NOMO-1 treated with dmso at 0.1 percent for 144 hours (cell line): Measurements from ENCODE around the gene CRYBA2.

Experiments
- DNase-seq: peaks from one replicate; lab custom pipeline; 2025; ENCODE audit not compliant: unreplicated experiment; lab: John Stamatoyannopoulos, UW

Gene CRYBA2

GRCh38 chr2:218983263-218983933 lies 9.8 kb downstream of the CRYBA2 start:
- DNase-seq = no peak

GRCh38 chr2:218982586-218983262 lies 10.5 kb downstream of the CRYBA2 start:
- DNase-seq = no peak

DNA sequence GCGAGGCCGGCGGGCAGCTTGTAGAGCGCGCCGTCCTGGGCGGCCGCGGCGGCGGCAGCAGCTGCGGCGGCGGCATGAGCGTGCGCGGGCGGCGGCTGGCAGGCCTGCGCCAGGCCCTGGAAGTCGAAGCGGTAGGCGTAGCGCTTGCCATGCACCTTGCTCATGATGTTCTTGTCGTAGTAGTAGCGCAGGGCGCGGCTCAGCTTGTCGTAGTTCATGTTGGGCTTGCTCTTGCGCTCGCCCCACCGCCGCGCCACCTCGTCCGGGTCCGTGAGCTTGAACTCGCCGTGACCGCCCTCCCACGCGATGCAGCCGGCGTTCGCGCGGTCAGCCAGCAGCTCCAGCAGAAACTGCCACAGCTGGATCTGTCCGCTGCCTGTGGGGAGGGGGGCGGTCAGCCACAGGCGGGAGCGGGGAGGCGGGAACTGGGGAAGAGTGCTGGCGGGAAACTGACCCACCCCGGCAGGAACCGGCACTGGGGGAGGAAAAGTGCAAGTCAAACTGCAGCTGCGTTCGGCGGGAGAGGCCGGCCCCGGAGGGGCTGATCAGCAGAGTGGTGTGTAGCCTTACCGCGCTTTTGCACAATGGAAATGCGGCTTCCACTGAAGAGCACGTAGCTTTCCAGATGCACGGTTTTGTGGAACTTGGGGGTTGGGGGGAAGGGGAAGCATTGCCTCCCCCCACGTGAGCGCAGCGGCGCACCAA lies 11.2 kb downstream of the CRYBA2 start:
- DNase-seq = peak; percentile 18

DNA sequence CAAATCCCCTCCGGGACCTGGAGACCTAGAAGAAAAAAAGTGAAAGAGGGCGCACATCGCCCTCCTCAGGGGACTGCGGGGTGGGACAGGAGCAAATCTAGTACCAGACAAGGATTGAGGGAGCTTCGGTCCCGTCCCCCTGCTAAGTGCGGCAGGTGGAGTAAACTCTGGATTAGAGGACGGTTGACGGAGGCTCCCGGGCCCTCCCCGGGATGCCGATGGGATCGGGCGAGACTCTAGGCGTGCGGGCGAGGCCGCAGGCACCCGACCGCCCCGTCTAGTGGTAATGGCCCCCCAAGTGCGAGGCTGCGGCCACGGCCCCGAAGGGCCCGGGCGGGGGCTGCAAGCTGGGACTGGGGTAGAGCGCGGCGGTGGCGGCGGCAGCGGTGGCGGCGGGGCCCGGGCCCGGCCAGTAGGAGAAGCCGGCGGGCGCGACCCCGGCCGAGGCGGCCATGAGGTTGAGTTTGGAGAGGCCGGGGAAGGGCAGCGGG lies 11.8 kb downstream of the CRYBA2 start:
- DNase-seq = no peak

DNA sequence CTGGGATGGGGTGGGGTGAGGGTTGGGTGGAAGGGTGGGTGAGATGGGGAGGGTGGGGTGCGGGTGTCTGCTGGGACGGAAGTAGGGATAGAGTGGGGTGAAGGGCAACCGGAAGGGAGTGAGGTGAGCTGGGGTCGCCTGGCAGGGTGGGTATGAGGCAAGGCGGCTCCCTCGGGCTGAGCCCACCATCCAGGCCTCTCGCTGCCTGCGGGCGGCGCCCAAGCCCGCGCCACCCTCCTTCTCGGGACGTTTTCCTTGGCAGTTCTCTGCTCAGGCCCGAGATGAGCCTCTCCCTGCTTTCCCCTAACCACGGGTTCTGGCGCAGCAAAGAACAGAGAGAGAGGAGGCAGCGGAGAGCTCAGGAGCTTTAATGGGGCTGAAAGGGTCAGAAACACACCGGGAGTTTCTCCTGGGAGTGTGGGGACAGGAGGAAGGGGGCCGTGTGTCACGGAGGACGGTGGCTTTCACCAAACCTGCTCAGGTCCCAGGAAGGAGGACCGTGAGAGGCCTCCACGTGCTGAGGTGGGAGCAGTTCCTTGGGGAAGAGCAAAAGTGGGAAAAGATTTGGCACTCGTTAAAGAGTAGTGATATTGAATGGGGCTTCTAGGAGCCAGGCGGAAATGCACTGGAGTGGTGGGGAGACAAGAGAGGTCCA lies 12.4 kb downstream of the CRYBA2 start:
- no peak for DNase-seq

DNA sequence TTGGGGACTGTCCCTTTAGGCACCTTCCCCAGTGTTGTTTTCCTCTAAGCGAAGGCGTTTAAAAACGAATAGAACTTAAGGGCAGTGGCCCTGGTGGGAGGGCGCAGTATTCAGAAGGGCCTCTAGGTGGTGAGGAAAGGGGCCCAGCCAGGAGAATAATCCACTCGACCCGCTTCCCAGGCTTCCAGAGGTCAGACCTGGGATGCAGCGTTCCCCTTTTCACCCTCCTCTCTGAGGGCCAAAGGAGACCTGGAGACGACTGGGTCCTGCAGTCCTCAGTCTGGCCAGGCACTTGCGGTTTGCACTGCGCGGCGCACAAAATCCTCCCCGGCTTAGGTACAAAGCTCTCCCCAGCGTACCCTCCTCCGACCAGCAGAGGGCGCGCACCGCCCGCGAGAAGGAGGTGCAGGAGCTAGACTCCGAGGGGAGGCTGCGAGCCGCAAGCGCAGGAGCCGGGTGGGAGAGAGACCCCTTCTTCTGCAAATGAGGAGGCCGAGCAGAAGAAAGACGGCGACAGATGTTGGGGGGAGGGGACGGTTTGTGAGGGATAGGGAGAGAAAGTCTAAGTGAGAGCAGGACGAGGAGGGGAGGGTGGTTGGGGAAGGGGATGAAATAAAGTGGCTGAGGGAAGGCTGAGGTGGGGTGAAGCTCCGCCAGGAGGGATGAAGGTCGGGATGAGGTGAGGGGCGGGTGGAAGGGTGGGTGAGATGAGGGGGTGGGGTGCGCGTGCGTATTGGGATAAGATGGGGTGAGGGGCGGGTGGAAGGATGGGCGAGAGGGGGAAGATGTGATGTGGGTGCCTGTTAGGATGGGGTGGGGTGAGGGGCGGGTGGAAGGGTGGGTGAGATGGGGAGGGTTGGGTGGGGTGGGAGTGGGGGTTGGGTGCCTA lies 13.1 kb downstream of the CRYBA2 start:
- DNase-seq = peak; percentile 66

- DNase-seq = no peak
Observed at GRCh38 chr2:218975060-218975777, 18.0 kb downstream of the CRYBA2 start.

GRCh38 chr2:218970894-218971293 lies 22.3 kb downstream of the CRYBA2 start:
- no peak for DNase-seq

DNA sequence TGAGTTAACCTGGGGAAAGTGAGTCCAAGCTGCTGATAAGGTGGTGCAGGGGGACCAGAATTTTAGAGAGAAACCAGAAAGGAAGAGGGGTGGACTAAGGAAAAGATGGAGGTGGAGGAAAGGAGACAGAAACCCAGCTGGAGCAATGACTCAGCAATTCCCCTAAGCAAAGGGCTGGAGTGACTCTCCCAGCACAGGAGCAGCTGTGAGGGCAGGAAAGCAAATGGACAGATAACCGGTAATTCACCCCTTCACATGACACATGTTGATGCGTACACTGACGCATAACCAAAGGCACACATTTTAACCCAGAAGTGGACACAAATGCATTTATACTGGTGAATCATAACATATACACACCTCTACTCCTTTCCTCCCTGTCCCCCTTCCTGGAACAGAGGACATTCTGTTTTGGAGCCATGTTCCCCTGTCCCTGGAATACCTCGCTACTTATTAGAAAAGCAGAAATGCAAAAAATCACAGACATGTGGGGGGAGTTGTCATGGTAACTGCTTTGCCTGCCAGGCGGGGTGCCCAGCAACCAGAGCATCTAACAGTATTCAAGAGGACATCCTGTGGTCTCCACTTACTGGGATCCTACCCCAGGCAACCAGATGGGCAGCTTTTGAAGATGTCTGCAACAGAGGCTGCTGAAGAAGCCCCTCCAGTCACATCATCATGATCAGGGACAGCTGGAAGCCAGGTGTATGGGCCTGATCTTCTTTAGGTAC lies 29.0 kb downstream of the CRYBA2 start:
- no peak for DNase-seq

- no peak for DNase-seq
Observed at GRCh38 chr2:218963601-218964000, 29.6 kb downstream of the CRYBA2 start.

DNA sequence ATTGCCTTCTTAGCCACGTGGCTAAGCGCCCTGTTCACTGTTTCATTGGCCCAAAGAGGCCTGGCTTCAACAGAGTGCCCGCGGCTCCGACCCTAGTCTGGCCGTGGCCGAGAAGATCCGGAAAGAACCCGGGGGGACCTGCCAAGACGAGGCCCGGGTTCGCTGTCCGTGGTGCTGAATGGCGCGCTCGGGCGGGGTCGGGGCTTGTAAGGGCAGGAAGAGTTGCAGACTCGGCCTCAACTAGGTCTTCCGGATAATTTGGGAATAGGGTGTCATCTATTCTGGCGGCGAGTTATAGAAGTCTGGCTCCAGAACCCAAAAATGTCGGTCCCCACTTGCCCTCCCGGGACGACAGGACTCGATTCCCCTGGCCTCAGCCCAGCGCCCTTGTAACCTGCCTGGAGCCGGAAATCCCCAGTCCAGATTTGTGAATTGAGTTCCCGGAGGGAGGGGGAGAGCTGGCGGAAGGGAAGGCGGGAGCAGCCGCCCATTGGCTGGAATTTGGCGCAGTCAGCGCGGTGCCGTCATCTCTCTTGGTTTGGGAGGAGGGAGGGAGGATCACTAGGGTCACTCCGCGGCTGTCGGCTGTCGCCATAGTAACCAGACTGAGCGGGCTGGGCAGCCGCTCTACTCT lies 30.2 kb downstream of the CRYBA2 start:
- DNase-seq = peak; percentile 20

- DNase-seq = no peak
Observed at GRCh38 chr2:218961651-218962570, 31.3 kb downstream of the CRYBA2 start.

DNA sequence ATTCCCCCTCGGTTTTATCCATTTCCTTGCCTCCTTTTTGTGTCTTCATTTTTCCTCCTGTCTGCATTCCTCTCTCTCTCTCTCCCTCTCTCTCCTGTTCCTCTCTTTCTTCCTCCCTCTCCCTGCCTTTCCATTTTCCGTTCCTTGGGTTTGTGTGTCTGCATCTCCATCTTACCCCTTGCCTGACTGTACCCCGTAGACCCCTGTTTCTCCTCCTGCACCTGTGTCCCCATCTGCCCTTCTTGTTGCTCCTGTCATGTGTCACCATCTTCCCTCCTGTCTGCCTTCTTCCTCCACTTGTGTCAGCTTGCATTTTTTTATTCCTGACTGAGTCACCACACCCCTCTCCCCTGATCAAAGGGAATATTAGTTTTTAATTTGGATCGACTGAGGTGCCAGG lies 32.0 kb downstream of the CRYBA2 start:
- no peak for DNase-seq

DNA sequence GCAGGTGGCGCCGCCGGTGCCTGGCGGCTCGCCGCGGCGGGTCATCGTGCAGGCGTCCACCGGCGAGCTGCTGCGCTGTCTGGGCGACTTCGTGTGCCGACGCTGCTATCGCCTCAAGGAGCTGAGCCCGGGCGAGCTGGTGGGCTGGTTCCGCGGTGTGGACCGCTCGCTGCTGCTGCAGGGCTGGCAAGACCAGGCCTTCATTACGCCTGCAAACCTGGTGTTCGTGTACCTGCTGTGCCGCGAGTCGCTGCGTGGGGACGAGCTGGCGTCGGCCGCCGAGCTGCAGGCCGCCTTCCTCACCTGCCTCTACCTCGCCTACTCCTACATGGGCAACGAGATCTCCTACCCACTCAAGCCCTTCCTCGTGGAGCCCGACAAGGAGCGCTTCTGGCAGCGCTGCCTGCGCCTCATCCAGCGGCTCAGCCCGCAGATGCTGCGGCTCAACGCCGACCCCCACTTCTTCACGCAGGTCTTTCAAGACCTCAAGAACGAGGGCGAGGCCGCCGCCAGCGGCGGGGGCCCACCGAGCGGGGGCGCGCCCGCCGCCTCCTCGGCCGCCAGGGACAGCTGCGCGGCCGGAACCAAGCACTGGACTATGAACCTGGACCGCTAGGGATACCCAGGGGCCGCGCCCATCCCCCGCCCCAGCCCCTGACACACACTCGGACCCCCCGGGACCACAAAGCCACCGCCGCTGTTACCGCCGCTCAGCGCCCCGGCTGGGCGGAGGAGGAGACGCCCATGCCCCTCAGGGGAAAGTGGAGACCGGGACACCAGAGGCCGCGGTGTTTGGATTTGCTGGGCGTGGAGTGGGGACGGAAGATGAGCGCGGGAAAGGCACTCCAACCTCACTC lies 32.7 kb downstream of the CRYBA2 start:
- no peak for DNase-seq

DNA sequence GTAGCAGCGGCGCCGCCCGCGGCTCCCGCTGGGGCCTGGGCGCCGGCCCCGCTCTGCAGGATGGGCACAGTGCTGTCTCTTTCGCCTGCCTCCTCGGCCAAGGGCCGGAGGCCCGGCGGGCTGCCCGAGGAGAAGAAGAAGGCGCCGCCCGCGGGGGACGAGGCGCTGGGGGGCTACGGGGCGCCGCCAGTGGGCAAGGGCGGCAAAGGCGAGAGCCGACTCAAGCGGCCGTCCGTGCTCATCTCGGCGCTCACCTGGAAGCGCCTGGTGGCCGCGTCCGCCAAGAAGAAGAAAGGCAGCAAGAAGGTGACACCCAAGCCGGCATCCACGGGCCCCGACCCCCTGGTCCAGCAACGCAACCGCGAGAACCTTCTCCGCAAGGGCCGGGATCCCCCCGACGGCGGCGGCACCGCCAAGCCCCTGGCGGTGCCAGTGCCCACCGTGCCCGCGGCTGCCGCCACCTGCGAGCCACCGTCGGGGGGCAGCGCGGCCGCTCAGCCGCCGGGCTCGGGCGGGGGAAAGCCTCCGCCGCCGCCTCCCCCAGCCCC lies 33.4 kb downstream of the CRYBA2 start:
- DNase-seq = no peak

- peak; percentile 59 for DNase-seq
Observed at GRCh38 chr2:218959141-218959731, 34.0 kb downstream of the CRYBA2 start, which contains the start of gene CDK5R2. TSS of gene CDK5R2 (plus strand) at chr2:218959666. CDS start at chr2:218959821, 155 bp downstream.
